GM12878 (cell line): Measurements from ENCODE around the gene AK4. TPM values are rescaled to one million over a fixed set of nuclear protein-coding genes. Genes with fewer than 3 reads are reported as not detected.

Source experiments
- ATAC-seq: fragments of 200-7000 bp; cut with Tn5 transposase; 3 replicates; pipeline ENCODE4 v1.9.1; 2020; ENCODE audit warnings: mild to moderate bottlenecking, moderate library complexity
- BruUV-seq: library from RNA; stranded (reverse); fragments of 400-500 nt; replicated peaks from 2 replicates; lab custom pipeline; 2021; lab: Mats Ljungman, UMichigan
- CTCF ChIA-PET: fragments of 300-600 bp; sonication (Branson Sonifier 250); formaldehyde crosslinking; extraction: SDS; loops from one replicate; lab custom pipeline; 2021; ENCODE audit warnings: inconsistent platforms; lab: Yijun Ruan, JAX
- POLR2A ChIA-PET: fragments of 350-600 bp; formaldehyde crosslinking; extraction: SDS; loops from one replicate; lab custom pipeline; 2021; ENCODE audit warnings: inconsistent platforms; lab: Charles Lee
- RAD21 ChIA-PET: fragments of 300-600 bp; sonication (Branson Sonifier 250); formaldehyde crosslinking; loops from one replicate; lab custom pipeline; 2023; ENCODE audit warnings: antibody characterized with exemption; ENCODE audit not compliant: unreplicated experiment; lab: Charles Lee
- SMC1A ChIA-PET: fragments of 300-600 bp; sonication (Branson Sonifier 250); formaldehyde crosslinking; loops from one replicate; lab custom pipeline; 2023; ENCODE audit not compliant: unreplicated experiment, uncharacterized antibody; lab: Charles Lee
- DNase-seq: peaks from one replicate; pipeline ENCODE4 v3.0.0-alpha.2; 2011; ENCODE audit warnings: low read depth, low spot score
- FAIRE-seq: peaks from 3 replicates; lab custom pipeline; 2011; peaks lifted over from hg19 to GRCh38; lab: Jason Lieb, UNC
- H2AFZ ChIP-seq: 2 replicates; pipeline ENCODE4 v1.6.0; 2011; ENCODE audit warnings: low read depth, low read length, control low read depth; ENCODE audit not compliant: control insufficient read depth
- H3K27ac ChIP-seq: 2 replicates; pipeline ENCODE4 v1.5.1; 2011; ENCODE audit warnings: control low read depth; ENCODE audit not compliant: control insufficient read depth, insufficient read depth
- H3K27me3 ChIP-seq, 2 experiments: replicated peaks in 1 of 2; 2 replicates each; pipeline versions ENCODE4 v1.6.0 to v1.6.1; 2011; ENCODE audit warnings: low read length in 1 of 2; ENCODE audit not compliant: control insufficient read depth in 2 of 2, insufficient read depth in 2 of 2
- H3K36me3 ChIP-seq, 2 experiments: 2 replicates each; pipeline ENCODE4 v1.5.1; 2011; ENCODE audit warnings: low read length in 1 of 2; ENCODE audit not compliant: control insufficient read depth in 2 of 2, insufficient read depth in 2 of 2
- H3K4me1 ChIP-seq: 2 replicates; pipeline ENCODE4 v1.6.1; 2011; ENCODE audit warnings: mild to moderate bottlenecking, low read length, moderate library complexity, mixed read lengths; ENCODE audit not compliant: control insufficient read depth, insufficient read depth
- H3K4me2 ChIP-seq: 2 replicates; pipeline ENCODE4 v1.6.0; 2011; ENCODE audit warnings: control low read depth; ENCODE audit not compliant: control insufficient read depth, insufficient read depth
- H3K4me3 ChIP-seq: fragments of 200-600 bp; sonication (generic); 2 replicates; pipeline ENCODE4 v1.5.1; 2016
- H3K79me2 ChIP-seq: 2 replicates; pipeline ENCODE4 v1.6.0; 2011; ENCODE audit warnings: low read length; ENCODE audit not compliant: control insufficient read depth, insufficient read depth
- H3K9ac ChIP-seq: 2 replicates; pipeline ENCODE4 v1.8.0; 2011; ENCODE audit warnings: low read length, control low read depth, mixed read lengths; ENCODE audit not compliant: control insufficient read depth, insufficient read depth
- H3K9me3 ChIP-seq: replicated peaks from 3 replicates; pipeline ENCODE4 v1.5.1; 2011; ENCODE audit warnings: mild to moderate bottlenecking, low read length; ENCODE audit not compliant: control insufficient read depth, insufficient read depth
- H4K20me1 ChIP-seq: 2 replicates; pipeline ENCODE4 v1.6.0; 2011; ENCODE audit not compliant: control insufficient read depth, insufficient read depth
- BACH1 ChIP-seq: fragments of 450-650 bp; IDR thresholded peaks from 2 replicates; pipeline ENCODE4 v1.6.1; 2017; ENCODE audit warnings: mild to moderate bottlenecking, borderline replicate concordance
- CHD2 ChIP-seq: IDR thresholded peaks from 2 replicates; pipeline ENCODE4 v1.6.1; 2011; ENCODE audit warnings: low read depth, low read length, improper control_type of control experiment, borderline replicate concordance
- EP300 ChIP-seq, 2 experiments: fragments of 150-350 bp in 1 of 2; IDR thresholded peaks; 2 replicates each; pipeline ENCODE4 v1.6.1; 2011 to 2012; ENCODE audit warnings: low read depth in 2 of 2, low read length in 2 of 2, borderline replicate concordance in 1 of 2, improper control_type of control experiment in 1 of 2, inconsistent platforms in 1 of 2; ENCODE audit not compliant: control insufficient read depth in 1 of 2
- EZH2 ChIP-seq: IDR thresholded peaks from 2 replicates; pipeline ENCODE4 v1.6.1; 2012; ENCODE audit warnings: low read depth, mild to moderate bottlenecking, control low read depth, inconsistent platforms, low read length, borderline replicate concordance; ENCODE audit not compliant: control insufficient read depth
- GATAD2B ChIP-seq: fragments of 450-650 bp; conservative IDR thresholded peaks from 2 replicates; pipeline ENCODE4 v1.6.1; 2017; ENCODE audit warnings: low read depth, mild to moderate bottlenecking, moderate library complexity
- JUND ChIP-seq: IDR thresholded peaks from 2 replicates; pipeline ENCODE4 v1.6.1; 2012; ENCODE audit warnings: low read depth, mild to moderate bottlenecking, low read length, improper control_type of control experiment, moderate library complexity
- NBN ChIP-seq: fragments of 450-650 bp; IDR thresholded peaks from 2 replicates; pipeline ENCODE4 v1.6.1; 2016
- NFIC ChIP-seq: IDR thresholded peaks from 2 replicates; pipeline ENCODE4 v1.6.1; 2012; ENCODE audit warnings: low read depth, mild to moderate bottlenecking, inconsistent platforms, low read length, moderate library complexity
- NFYA ChIP-seq: IDR thresholded peaks from 2 replicates; pipeline ENCODE4 v1.6.1; 2011; ENCODE audit warnings: low read depth, mild to moderate bottlenecking, low read length, improper control_type of control experiment, borderline replicate concordance
- NR2F1 ChIP-seq: fragments of 450-650 bp; conservative IDR thresholded peaks from 2 replicates; pipeline ENCODE4 v1.6.1; 2017; ENCODE audit warnings: mild to moderate bottlenecking
- PAX8 ChIP-seq: fragments of 450-650 bp; IDR thresholded peaks from 2 replicates; pipeline ENCODE4 v1.6.1; 2017; ENCODE audit warnings: mild to moderate bottlenecking, moderate library complexity
- TAF1 ChIP-seq: IDR thresholded peaks from 2 replicates; pipeline ENCODE4 v1.6.1; 2011; ENCODE audit warnings: mild to moderate bottlenecking, low read depth, low read length, borderline replicate concordance
- TCF3 ChIP-seq: IDR thresholded peaks from 2 replicates; pipeline ENCODE4 v1.6.1; 2012; ENCODE audit warnings: low read depth, mild to moderate bottlenecking, low read length, borderline replicate concordance; ENCODE audit not compliant: insufficient read depth
- ZNF24 ChIP-seq: fragments of 450-650 bp; IDR thresholded peaks from 2 replicates; pipeline ENCODE4 v1.6.1; 2017; ENCODE audit warnings: antibody characterized with exemption, mild to moderate bottlenecking
- WGBS: methylation state at CpG from one replicate; pipeline ENCODE4 v1.1.6; 2016; ENCODE audit warnings: low lambda C conversion rate; ENCODE audit not compliant: insufficient replicate concordance, insufficient coverage; ENCODE audit errors: missing lambda C conversion rate; 5-methylcytosine and 5-hydroxymethylcytosine counted together
- in situ Hi-C: fragments of 300-500 bp; cut with MboI; formaldehyde crosslinking; loops from 9 replicates; pipeline ENCODE4 v1.14.3; 2018; ENCODE audit warnings: mixed read lengths
- intact Hi-C: fragments of 100-400 bp; cut with micrococcal nuclease; formaldehyde crosslinking; loops from one replicate; pipeline ENCODE4 v1.14.2; 2022; ENCODE audit not compliant: unreplicated experiment
- polyA plus RNA-seq, 11 experiments: library from polyadenylated mRNA; depleted of rRNA in 4 of 11; unstranded in 6 of 11; stranded (reverse) in 5 of 11; fragments of >200 nt; fragmentation: Nextera tagmentation in 4 of 11; fragmentation: Illumina TruSeq in 1 of 11; extraction: Ambion mirVana in 4 of 11; extraction: Trizol in 1 of 11; gene quantifications; 1 replicate in 1 of 11; 2 replicates in 10 of 11; pipeline versions ENCODE4 v1.2.1 to v1.2.3, GENCODE V29; 2011 to 2016; ENCODE audit warnings: inconsistent platforms in 2 of 11, missing spikeins in 2 of 11, low read depth in 1 of 11
- total RNA-seq, 4 experiments: library from RNA; depleted of rRNA in 3 of 4; stranded (reverse); fragments of >200 nt in 3 of 4; fragmentation: Illumina TruSeq in 1 of 4; extraction: Trizol in 1 of 4; gene quantifications; 2 replicates each; pipeline versions ENCODE4 v1.2.1 to v1.2.3, GENCODE V29; 2013 to 2021

Gene AK4
- total and polyA plus RNA-seq, 10 of the 15 experiments (the other 5 are each of a cell fraction or from before 2014, with no cell fraction given) = 23.9 to 161 (median 49.0) TPM

DNA sequence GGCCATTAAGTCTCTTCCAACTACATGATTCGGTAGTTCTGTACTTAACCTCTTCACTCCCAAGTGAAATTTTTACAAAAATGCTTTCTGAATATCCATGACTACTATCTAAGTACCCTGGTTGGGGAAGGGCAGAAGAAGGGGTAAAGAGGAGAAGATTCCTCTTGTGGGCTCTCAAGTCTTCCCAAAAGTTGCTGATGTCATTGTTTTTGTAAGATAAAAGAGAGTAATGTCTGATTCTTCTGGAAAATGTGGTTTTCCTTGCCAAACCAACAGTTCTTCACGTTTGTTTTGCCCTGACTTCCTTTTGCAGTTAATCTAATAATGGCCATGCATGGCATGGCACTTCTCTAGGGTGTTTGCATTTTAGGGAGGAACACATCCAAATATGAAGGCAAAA, 34.7 kb upstream of the AK4 start:
- 0% methylated on average over 2 of the region's 2 CpGs for WGBS
- Histone ChIP-seq H4K20me1 (no peaks in the 10 kb centered on the region), H3K4me2 (no peak overlapping the region), H3K79me2 (no peaks in the 10 kb centered on the region), H3K27ac (no peak overlapping the region), H3K4me3 (no peak overlapping the region), H3K4me1 (no peaks in the 10 kb centered on the region), H3K36me3 (no peaks in the 10 kb centered on the region), H3K9me3 (no peaks in the 10 kb centered on the region; the same call in 2 of the 3 replicates), H3K27me3 (no peaks in the 10 kb centered on the region), H3K9ac (no peak overlapping the region), H2AFZ (no peak overlapping the region)
- intact Hi-C loops = no loop called here
- ChIA-PET RAD21 (no interaction called here), CTCF (no interaction called here), SMC1A (no interaction called here), POLR2A (no interaction called here)
- no TSS peak for BruUV-seq
- in situ Hi-C loops = no loop called here
- ATAC-seq (no peak), DNase-seq (no peak), FAIRE-seq (no peak)
- TF ChIP-seq TAF1 (no peak), GATAD2B (no peak), CHD2 (no peak), NFIC (no peak), EZH2 (no peak), JUND (no peak), NFYA (no peak), NR2F1 (no peak), PAX8 (no peak), ZNF24 (no peak), TCF3 (no peak), NBN (no peak), EP300 (IDR thresholded peaks at IDR 0.05; ENCODE audit: borderline replicate concordance in 1 of 2, control insufficient read depth in 1 of 2, low read depth in 2 of 2, low read length in 2 of 2) (no peak), BACH1 (no peak)
